DND-41 (cell line): ENCODE data around the gene COA8.

ENCODE experiments used
- CTCF ChIP-seq: IDR thresholded peaks from 2 replicates; pipeline ENCODE4 v1.5.1; 2012; ENCODE audit warnings: borderline replicate concordance, low read length, moderate library complexity, mild to moderate bottlenecking; ENCODE audit not compliant: poor library complexity, severe bottlenecking; ENCODE audit errors: extremely low read depth
- EZH2 ChIP-seq: IDR thresholded peaks from 3 replicates; pipeline ENCODE4 v1.6.1; 2012; ENCODE audit warnings: borderline replicate concordance, low read depth, mild to moderate bottlenecking, moderate library complexity, low read length, inconsistent platforms; ENCODE audit not compliant: severe bottlenecking

GRCh38 chr14:103558071-103558882, 4.5 kb upstream of the COA8 start:
- TF ChIP-seq CTCF, result no peak
- no peak for TF ChIP-seq EZH2
